HepG2 (cell line): Measurements from ENCODE around the gene UNC13D. TPM values are rescaled to one million over a fixed set of nuclear protein-coding genes. Genes with fewer than 3 reads are reported as not detected.
A peak's percentile ranks its signal among the peaks of the same experiment; 100 is the strongest.

Experiments
- CHD4 ChIP-seq: fragments of 200-600 bp; sonication (generic); IDR thresholded peaks from 2 replicates; pipeline ENCODE4 v1.7.0; 2017; ENCODE audit warnings: mild to moderate bottlenecking, low read length, borderline replicate concordance
- DNMT3B ChIP-seq: conservative IDR thresholded peaks from 2 replicates; pipeline ENCODE4 v1.6.1; 2016; ENCODE audit warnings: missing biosample characterization, control low read depth
- ELF3 ChIP-seq: IDR thresholded peaks from 2 replicates; pipeline ENCODE4 v1.6.1; 2016; ENCODE audit warnings: missing genetic modification reagents, missing compliant biosample characterization
- GATAD2A ChIP-seq: IDR thresholded peaks from 2 replicates; pipeline ENCODE4 v1.6.1; 2016
- HNF4G ChIP-seq, 2 experiments: sonication (generic) in 1 of 2; formaldehyde crosslinking in 1 of 2; IDR thresholded peaks; 2 replicates each; pipeline versions ENCODE4 v1.4.0 to v1.6.1; 2011 to 2020; ENCODE audit warnings: borderline replicate concordance in 2 of 2, low read depth in 2 of 2, mild to moderate bottlenecking in 2 of 2, low read length in 1 of 2, missing genetic modification reagents in 1 of 2, moderate library complexity in 1 of 2
- IKZF1 ChIP-seq: fragments of 450-650 bp; IDR thresholded peaks from 2 replicates; pipeline ENCODE4 v1.7.1; 2016
- KAT2B ChIP-seq: fragments of 150-350 bp; IDR thresholded peaks from 2 replicates; pipeline ENCODE4 v1.6.1; 2014; ENCODE audit warnings: low read depth, low read length, borderline replicate concordance
- KAT8 ChIP-seq: IDR thresholded peaks from 2 replicates; pipeline ENCODE4 v1.6.1; 2016; ENCODE audit warnings: missing genetic modification reagents, missing compliant biosample characterization
- MLLT10 ChIP-seq: sonication (generic); formaldehyde crosslinking; IDR thresholded peaks from 2 replicates; pipeline ENCODE4 v1.4.0; 2020; ENCODE audit warnings: missing genetic modification reagents
- NCOA5 ChIP-seq: sonication (generic); formaldehyde crosslinking; IDR thresholded peaks from 2 replicates; pipeline ENCODE4 v1.4.0; 2020; ENCODE audit warnings: missing genetic modification reagents
- NFIB ChIP-seq: sonication (generic); formaldehyde crosslinking; IDR thresholded peaks from 2 replicates; pipeline ENCODE4 v1.9.0; 2021; ENCODE audit warnings: missing genetic modification reagents, mild to moderate bottlenecking, borderline replicate concordance
- NFYB ChIP-seq: sonication (generic); formaldehyde crosslinking; IDR thresholded peaks from 2 replicates; pipeline ENCODE4 v1.4.0; 2020; ENCODE audit warnings: missing genetic modification reagents
- PAX8 ChIP-seq: sonication (generic); formaldehyde crosslinking; IDR thresholded peaks from 2 replicates; pipeline ENCODE4 v1.8.0; 2022; ENCODE audit warnings: mild to moderate bottlenecking, missing genetic modification reagents, borderline replicate concordance
- PHB2 ChIP-seq: fragments of 450-650 bp; IDR thresholded peaks from 2 replicates; pipeline ENCODE4 v1.6.1; 2018; ENCODE audit not compliant: partially characterized antibody
- POLR2AphosphoS5 ChIP-seq: IDR thresholded peaks from 2 replicates; pipeline ENCODE4 v1.6.1; 2012; ENCODE audit warnings: low read depth, low read length
- SMARCC2 ChIP-seq: fragments of 450-650 bp; IDR thresholded peaks from 2 replicates; pipeline ENCODE4 v1.6.1; 2017; ENCODE audit warnings: antibody characterized with exemption, mild to moderate bottlenecking
- SMC3 ChIP-seq: IDR thresholded peaks from 2 replicates; pipeline ENCODE4 v1.6.1; 2011; ENCODE audit warnings: low read length, improper control_type of control experiment
- THAP11 ChIP-seq: IDR thresholded peaks from 2 replicates; pipeline ENCODE4 v1.6.1; 2016; ENCODE audit warnings: missing biosample characterization, missing genetic modification reagents
- ZZZ3 ChIP-seq: sonication (generic); formaldehyde crosslinking; IDR thresholded peaks from 2 replicates; pipeline ENCODE4 v1.4.0; 2020; ENCODE audit warnings: missing genetic modification reagents, mild to moderate bottlenecking, borderline replicate concordance
- polyA plus RNA-seq, 8 experiments: library from polyadenylated mRNA; depleted of rRNA in 3 of 8; stranded (reverse) in 7 of 8; unstranded in 1 of 8; fragments of >200 nt; fragmentation: Illumina TruSeq in 4 of 8; extraction: Trizol in 4 of 8; gene quantifications; 2 replicates each; pipeline versions ENCODE4 v1.2.1 to v1.2.3, GENCODE V29; 2011 to 2016; ENCODE audit warnings: low read depth in 4 of 8, missing spikeins in 1 of 8, mixed read lengths in 1 of 8; ENCODE audit not compliant: insufficient read depth in 1 of 8
- total RNA-seq, 5 experiments: library from RNA; depleted of rRNA; stranded (reverse); fragments of >200 nt; fragmentation: Illumina TruSeq; extraction: Trizol; gene quantifications; 2 replicates each; pipeline ENCODE4 v1.2.3, GENCODE V29; 2016; ENCODE audit warnings: low read depth in 1 of 5
- TF ChIP-seq, protein P1 (sequence below): sonication (generic); formaldehyde crosslinking; IDR thresholded peaks from 2 replicates; pipeline ENCODE4 v1.4.0; 2020; ENCODE audit warnings: missing genetic modification reagents
- TF ChIP-seq, protein P2 (sequence below): sonication (generic); formaldehyde crosslinking; IDR thresholded peaks from 2 replicates; pipeline ENCODE4 v1.8.0; 2022; ENCODE audit warnings: missing genetic modification reagents, mild to moderate bottlenecking, moderate library complexity, borderline replicate concordance
- TF ChIP-seq, protein P3 (sequence below): IDR thresholded peaks from 2 replicates; pipeline ENCODE4 v1.6.1; 2016; ENCODE audit warnings: low read depth, borderline replicate concordance
- TF ChIP-seq, protein P4 (sequence below): sonication (generic); formaldehyde crosslinking; IDR thresholded peaks from 2 replicates; pipeline ENCODE4 v1.5.0; 2020; ENCODE audit warnings: mild to moderate bottlenecking, missing genetic modification reagents

Gene UNC13D
- total and polyA plus RNA-seq, 2 of the 13 experiments (the other 11 are each of a cell fraction or from before 2014, with no cell fraction given), result 29.7 to 42.7 TPM

DNA sequence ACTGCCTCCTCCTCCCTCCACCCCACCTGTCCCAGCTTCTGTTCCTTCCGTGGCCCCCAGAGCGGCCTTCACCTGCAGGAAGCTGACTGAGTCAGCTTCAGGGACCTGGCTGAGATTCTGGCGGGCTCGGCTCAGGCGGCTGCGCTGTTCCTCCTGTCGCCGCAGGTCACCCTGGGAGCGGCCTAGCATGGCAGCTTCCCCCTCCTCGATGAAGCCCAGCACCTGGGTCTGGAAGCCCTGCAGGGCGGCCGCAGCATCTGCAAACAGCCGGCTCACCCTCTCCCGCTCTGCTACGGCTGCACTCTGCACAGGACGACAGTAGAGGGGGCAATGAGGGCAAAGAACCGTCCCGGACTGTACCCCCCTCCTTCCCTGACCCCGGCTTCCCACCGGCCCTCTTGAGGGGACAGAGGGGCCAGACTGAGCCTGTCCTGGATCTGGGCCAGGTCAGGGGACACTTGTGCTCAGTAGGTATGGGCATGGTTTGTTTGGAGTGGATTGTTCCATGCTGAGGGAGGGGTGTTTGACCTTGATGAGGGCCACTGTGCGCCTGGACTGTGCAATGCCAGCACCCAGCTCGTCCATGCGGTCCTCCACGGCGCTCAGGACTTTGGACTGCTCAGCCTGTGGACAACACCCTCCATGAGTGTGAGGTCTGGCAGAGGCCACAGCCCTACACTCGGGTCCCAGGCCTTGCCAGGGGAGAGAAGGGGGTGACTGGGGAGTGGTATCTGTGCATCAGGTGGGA is 32.2 kb upstream of the UNC13D start (continued):
- TF ChIP-seq, protein P1, sequence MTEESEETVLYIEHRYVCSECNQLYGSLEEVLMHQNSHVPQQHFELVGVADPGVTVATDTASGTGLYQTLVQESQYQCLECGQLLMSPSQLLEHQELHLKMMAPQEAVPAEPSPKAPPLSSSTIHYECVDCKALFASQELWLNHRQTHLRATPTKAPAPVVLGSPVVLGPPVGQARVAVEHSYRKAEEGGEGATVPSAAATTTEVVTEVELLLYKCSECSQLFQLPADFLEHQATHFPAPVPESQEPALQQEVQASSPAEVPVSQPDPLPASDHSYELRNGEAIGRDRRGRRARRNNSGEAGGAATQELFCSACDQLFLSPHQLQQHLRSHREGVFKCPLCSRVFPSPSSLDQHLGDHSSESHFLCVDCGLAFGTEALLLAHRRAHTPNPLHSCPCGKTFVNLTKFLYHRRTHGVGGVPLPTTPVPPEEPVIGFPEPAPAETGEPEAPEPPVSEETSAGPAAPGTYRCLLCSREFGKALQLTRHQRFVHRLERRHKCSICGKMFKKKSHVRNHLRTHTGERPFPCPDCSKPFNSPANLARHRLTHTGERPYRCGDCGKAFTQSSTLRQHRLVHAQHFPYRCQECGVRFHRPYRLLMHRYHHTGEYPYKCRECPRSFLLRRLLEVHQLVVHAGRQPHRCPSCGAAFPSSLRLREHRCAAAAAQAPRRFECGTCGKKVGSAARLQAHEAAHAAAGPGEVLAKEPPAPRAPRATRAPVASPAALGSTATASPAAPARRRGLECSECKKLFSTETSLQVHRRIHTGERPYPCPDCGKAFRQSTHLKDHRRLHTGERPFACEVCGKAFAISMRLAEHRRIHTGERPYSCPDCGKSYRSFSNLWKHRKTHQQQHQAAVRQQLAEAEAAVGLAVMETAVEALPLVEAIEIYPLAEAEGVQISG, result peak; percentile 92
- TF ChIP-seq DNMT3B (peak; percentile 67; the same call in 1 of the 2 replicates), GATAD2A (CRISPR knock-in tag) (peak; percentile 96), THAP11 (peak; percentile 88), IKZF1 (no peak), NCOA5 (CRISPR knock-in tag) (no peak), MLLT10 (CRISPR knock-in tag) (no peak), NFIB (CRISPR knock-in tag) (0 out of 2 replicates have a peak, but pooled peaks have one; percentile 8), PAX8 (0 out of 2 replicates have a peak, but pooled peaks have one; percentile 77), SMC3 (0 out of 2 replicates have a peak, but pooled peaks have one; percentile 17), HNF4G (IDR thresholded peaks at IDR 0.05; ENCODE audit: borderline replicate concordance, low read depth, low read length) (peak; percentile 97), HNF4G (CRISPR knock-in tag; IDR thresholded peaks at IDR 0.05; ENCODE audit: borderline replicate concordance, low read depth) (peak; percentile 100), PHB2 (no peak), CHD4 (peak; percentile 42; the same call in 1 of the 2 replicates), NFYB (CRISPR knock-in tag) (no peak), ELF3 (peak; percentile 57), KAT8 (CRISPR knock-in tag) (peak; percentile 82), ZZZ3 (CRISPR knock-in tag) (peak; percentile 92), POLR2AphosphoS5 (peak; percentile 98), SMARCC2 (no peak), KAT2B (no peak)
- TF ChIP-seq, protein P2, sequence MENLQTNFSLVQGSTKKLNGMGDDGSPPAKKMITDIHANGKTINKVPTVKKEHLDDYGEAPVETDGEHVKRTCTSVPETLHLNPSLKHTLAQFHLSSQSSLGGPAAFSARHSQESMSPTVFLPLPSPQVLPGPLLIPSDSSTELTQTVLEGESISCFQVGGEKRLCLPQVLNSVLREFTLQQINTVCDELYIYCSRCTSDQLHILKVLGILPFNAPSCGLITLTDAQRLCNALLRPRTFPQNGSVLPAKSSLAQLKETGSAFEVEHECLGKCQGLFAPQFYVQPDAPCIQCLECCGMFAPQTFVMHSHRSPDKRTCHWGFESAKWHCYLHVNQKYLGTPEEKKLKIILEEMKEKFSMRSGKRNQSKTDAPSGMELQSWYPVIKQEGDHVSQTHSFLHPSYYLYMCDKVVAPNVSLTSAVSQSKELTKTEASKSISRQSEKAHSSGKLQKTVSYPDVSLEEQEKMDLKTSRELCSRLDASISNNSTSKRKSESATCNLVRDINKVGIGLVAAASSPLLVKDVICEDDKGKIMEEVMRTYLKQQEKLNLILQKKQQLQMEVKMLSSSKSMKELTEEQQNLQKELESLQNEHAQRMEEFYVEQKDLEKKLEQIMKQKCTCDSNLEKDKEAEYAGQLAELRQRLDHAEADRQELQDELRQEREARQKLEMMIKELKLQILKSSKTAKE, result peak; percentile 92; the same call in 1 of the 2 replicates
- TF ChIP-seq, protein P3, sequence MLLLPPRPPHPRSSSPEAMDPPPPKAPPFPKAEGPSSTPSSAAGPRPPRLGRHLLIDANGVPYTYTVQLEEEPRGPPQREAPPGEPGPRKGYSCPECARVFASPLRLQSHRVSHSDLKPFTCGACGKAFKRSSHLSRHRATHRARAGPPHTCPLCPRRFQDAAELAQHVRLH, result peak; percentile 82; the same call in 1 of the 2 replicates
- TF ChIP-seq, protein P4, sequence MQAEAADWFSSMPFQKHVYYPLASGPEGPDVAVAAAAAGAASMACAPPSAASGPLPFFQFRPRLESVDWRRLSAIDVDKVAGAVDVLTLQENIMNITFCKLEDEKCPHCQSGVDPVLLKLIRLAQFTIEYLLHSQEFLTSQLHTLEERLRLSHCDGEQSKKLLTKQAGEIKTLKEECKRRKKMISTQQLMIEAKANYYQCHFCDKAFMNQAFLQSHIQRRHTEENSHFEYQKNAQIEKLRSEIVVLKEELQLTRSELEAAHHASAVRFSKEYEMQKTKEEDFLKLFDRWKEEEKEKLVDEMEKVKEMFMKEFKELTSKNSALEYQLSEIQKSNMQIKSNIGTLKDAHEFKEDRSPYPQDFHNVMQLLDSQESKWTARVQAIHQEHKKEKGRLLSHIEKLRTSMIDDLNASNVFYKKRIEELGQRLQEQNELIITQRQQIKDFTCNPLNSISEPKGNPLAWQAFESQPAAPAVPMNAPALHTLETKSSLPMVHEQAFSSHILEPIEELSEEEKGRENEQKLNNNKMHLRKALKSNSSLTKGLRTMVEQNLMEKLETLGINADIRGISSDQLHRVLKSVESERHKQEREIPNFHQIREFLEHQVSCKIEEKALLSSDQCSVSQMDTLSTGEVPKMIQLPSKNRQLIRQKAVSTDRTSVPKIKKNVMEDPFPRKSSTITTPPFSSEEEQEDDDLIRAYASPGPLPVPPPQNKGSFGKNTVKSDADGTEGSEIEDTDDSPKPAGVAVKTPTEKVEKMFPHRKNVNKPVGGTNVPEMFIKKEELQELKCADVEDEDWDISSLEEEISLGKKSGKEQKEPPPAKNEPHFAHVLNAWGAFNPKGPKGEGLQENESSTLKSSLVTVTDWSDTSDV (CRISPR knock-in tag), result peak; percentile 94
